IPS-18c (cell line): ENCODE measurements around the gene SYNPO2.
"Not testable (repeated sequence)": the region's sequence is repeated elsewhere in the genome, so short reads cannot be mapped to it uniquely, and the experiment has no call there.

ENCODE experiments used
- H3K4me3 ChIP-seq: 2 replicates; pipeline ENCODE4 v1.7.0; 2013; ENCODE audit warnings: low read depth, mild to moderate bottlenecking, low read length, moderate library complexity; ENCODE audit not compliant: insufficient read depth
- H3K9me3 ChIP-seq: one replicate; pipeline ENCODE4 v1.6.1; 2013; ENCODE audit warnings: mild to moderate bottlenecking, low read length, moderate library complexity; ENCODE audit not compliant: control insufficient read depth, insufficient read depth

The SYNPO2 gene

GRCh38 chr4:119041951-119042560 is 153.4 kb downstream of the SYNPO2 start:
- no peak overlapping the region for H3K4me3 ChIP-seq
- no peaks in the 10 kb centered on the region for H3K9me3 ChIP-seq

- Histone ChIP-seq H3K9me3 (no peaks in the 10 kb centered on the region), H3K4me3 (no peak overlapping the region)
These were observed 157.6 kb downstream of the SYNPO2 start for GRCh38 chr4:119046263-119046662.

GRCh38 chr4:119047059-119047458 is 158.4 kb downstream of the SYNPO2 start:
- not testable (repeated sequence) for H3K4me3 ChIP-seq, H3K9me3 ChIP-seq

- no peaks in the 10 kb centered on the region for H3K9me3 ChIP-seq
- no peak overlapping the region for H3K4me3 ChIP-seq
These were observed 159.8 kb downstream of the SYNPO2 start for GRCh38 chr4:119048446-119048845.

GRCh38 chr4:119049342-119049741 is 160.7 kb downstream of the SYNPO2 start:
- no peaks in the 10 kb centered on the region for H3K9me3 ChIP-seq
- H3K4me3 ChIP-seq: no peak overlapping the region

- Histone ChIP-seq H3K4me3 (no peak overlapping the region), H3K9me3 (no peaks in the 10 kb centered on the region)
These were observed 162.0 kb downstream of the SYNPO2 start for GRCh38 chr4:119050527-119051090.

- H3K9me3 ChIP-seq: no peaks in the 10 kb centered on the region
- H3K4me3 ChIP-seq: no peak overlapping the region
These were observed 164.6 kb downstream of the SYNPO2 start for GRCh38 chr4:119053245-119053644.

GRCh38 chr4:119053997-119054396 is 165.3 kb downstream of the SYNPO2 start:
- no peak overlapping the region for H3K4me3 ChIP-seq

GRCh38 chr4:119057417-119057816 is 168.8 kb downstream of the SYNPO2 start:
- no peak overlapping the region for H3K4me3 ChIP-seq
- no peaks in the 10 kb centered on the region for H3K9me3 ChIP-seq

More at GRCh38 chr4:119053997-119054396, 165.3 kb downstream of the SYNPO2 start:
- no peaks in the 10 kb centered on the region for H3K9me3 ChIP-seq

GRCh38 chr4:119059221-119059620 is 170.6 kb downstream of the SYNPO2 start:
- no peaks in the 10 kb centered on the region for H3K9me3 ChIP-seq
- H3K4me3 ChIP-seq: no peak overlapping the region

GRCh38 chr4:119067125-119067524 is 178.5 kb downstream of the SYNPO2 start:
- not testable (repeated sequence) for H3K4me3 ChIP-seq, H3K9me3 ChIP-seq

GRCh38 chr4:119067670-119068360 is 179.2 kb downstream of the SYNPO2 start:
- H3K4me3 ChIP-seq: peak overlapping the region; percentile 36; the same call in 1 of the 2 replicates
- not testable (repeated sequence) for H3K9me3 ChIP-seq

GRCh38 chr4:119068529-119068962 is 179.9 kb downstream of the SYNPO2 start:
- Histone ChIP-seq H3K9me3 (peaks cover 1% of the 10 kb centered on the region), H3K4me3 (no peak overlapping the region)

- H3K9me3 ChIP-seq: peaks cover 2% of the 10 kb centered on the region
- H3K4me3 ChIP-seq: no peak overlapping the region
These were observed 181.6 kb downstream of the SYNPO2 start for GRCh38 chr4:119070301-119070700.

- H3K9me3 ChIP-seq: no peaks in the 10 kb centered on the region
- no peak overlapping the region for H3K4me3 ChIP-seq
These were observed 192.3 kb downstream of the SYNPO2 start for GRCh38 chr4:119080721-119081541.

GRCh38 chr4:119081542-119081859 is 192.8 kb downstream of the SYNPO2 start:
- H3K4me3 ChIP-seq: no peak overlapping the region
- no peaks in the 10 kb centered on the region for H3K9me3 ChIP-seq

GRCh38 chr4:119081943-119082342 is 193.3 kb downstream of the SYNPO2 start:
- Histone ChIP-seq H3K4me3 (no peak overlapping the region), H3K9me3 (no peaks in the 10 kb centered on the region)

GRCh38 chr4:119082661-119083060 is 194.0 kb downstream of the SYNPO2 start:
- H3K4me3 ChIP-seq: no peak overlapping the region
- no peaks in the 10 kb centered on the region for H3K9me3 ChIP-seq
